Progenitor cell of endocrine pancreas (in vitro differentiated cells): ENCODE results near the gene SLAMF9. TPM values are rescaled to one million over a fixed set of nuclear protein-coding genes. Genes with fewer than 3 reads are reported as not detected.

Source experiments
- DNase-seq: peaks from one replicate; pipeline ENCODE4 v3.0.0; 2021; ENCODE audit warnings: low spot score; ENCODE audit not compliant: unreplicated experiment
- H3K27ac Mint-ChIP-seq: 2 replicates; pipeline ENCODE4 v1.8.0; 2021; ENCODE audit warnings: mild to moderate bottlenecking, moderate library complexity, mixed read lengths
- H3K27me3 Mint-ChIP-seq: 2 replicates; pipeline ENCODE4 v1.8.0; 2021; ENCODE audit warnings: mixed read lengths
- H3K36me3 Mint-ChIP-seq: 2 replicates; pipeline ENCODE4 v1.8.0; 2022; ENCODE audit warnings: mixed read lengths; ENCODE audit not compliant: insufficient read depth
- H3K4me1 Mint-ChIP-seq: 2 replicates; pipeline ENCODE4 v1.8.0; 2021; ENCODE audit warnings: low read depth, mixed read lengths
- H3K4me3 Mint-ChIP-seq: 2 replicates; pipeline ENCODE4 v1.8.0; 2021; ENCODE audit warnings: low read depth, mild to moderate bottlenecking, moderate library complexity, mixed read lengths
- H3K9me3 Mint-ChIP-seq: 2 replicates; pipeline ENCODE4 v1.8.0; 2021; ENCODE audit warnings: low read depth, mixed read lengths
- total RNA-seq: library from RNA; stranded (reverse); gene quantifications from 2 replicates; pipeline ENCODE4 v1.2.1, GENCODE V29; 2021
- TF ChIP-seq, protein P1 (sequence below): fragments of 200-600 bp; sonication (generic); IDR thresholded peaks from one replicate; pipeline ENCODE4 v1.5.0; 2021; ENCODE audit warnings: antibody characterized with exemption, mild to moderate bottlenecking; ENCODE audit not compliant: unreplicated experiment

SLAMF9 gene
- total RNA-seq, 1 donor from 2014 or later = not detected

DNA sequence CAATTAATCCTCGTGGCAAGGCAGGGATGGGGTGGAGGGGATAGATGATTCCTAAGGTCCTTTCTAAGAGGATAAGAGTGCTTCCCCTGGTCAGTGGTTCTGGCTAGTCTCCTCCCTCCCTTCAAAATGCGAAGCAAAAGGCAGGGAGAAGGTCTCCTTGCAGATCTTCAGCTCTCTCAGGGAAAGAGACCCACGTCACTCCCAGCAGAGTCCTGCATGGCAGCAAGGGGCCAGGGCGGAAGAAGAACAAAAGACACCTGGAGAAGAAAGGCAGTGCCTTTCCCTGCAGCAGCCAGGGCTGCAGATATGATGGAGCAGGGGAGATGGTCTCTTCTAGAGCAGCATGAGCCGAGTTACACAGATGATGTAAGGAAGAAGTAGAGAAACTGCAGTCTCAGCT is 29.6 kb upstream of the SLAMF9 start:
- H3K9me3 Mint-ChIP-seq = no peaks in the 10 kb centered on the region
- no peak overlapping the region for H3K4me3 Mint-ChIP-seq
- H3K4me1 Mint-ChIP-seq = peaks cover 5% of the 10 kb centered on the region
- no peak overlapping the region for H3K27ac Mint-ChIP-seq
- no peaks in the 10 kb centered on the region for H3K36me3 Mint-ChIP-seq
- peaks cover 24% of the 10 kb centered on the region for H3K27me3 Mint-ChIP-seq
- TF ChIP-seq, protein P1, sequence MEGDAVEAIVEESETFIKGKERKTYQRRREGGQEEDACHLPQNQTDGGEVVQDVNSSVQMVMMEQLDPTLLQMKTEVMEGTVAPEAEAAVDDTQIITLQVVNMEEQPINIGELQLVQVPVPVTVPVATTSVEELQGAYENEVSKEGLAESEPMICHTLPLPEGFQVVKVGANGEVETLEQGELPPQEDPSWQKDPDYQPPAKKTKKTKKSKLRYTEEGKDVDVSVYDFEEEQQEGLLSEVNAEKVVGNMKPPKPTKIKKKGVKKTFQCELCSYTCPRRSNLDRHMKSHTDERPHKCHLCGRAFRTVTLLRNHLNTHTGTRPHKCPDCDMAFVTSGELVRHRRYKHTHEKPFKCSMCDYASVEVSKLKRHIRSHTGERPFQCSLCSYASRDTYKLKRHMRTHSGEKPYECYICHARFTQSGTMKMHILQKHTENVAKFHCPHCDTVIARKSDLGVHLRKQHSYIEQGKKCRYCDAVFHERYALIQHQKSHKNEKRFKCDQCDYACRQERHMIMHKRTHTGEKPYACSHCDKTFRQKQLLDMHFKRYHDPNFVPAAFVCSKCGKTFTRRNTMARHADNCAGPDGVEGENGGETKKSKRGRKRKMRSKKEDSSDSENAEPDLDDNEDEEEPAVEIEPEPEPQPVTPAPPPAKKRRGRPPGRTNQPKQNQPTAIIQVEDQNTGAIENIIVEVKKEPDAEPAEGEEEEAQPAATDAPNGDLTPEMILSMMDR = no peak
- DNase-seq = no peak

DNA sequence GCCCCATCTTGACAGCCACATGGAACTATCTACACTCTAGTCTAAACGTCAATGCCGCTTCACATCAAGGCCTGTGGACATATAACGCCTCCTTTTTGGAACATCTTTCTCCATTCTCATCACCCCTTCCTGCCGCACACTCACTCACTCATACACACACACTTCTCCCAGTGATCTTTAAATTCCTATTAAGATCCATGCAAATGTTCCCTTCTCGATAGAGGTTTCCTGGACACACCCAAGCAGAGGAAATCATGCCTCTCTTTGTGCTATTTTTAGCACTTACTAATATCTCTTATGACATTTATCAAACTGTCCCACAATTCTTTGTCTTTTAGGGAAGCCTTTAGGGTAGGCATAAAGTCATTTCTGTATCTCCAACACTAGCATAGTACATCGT is 28.2 kb upstream of the SLAMF9 start:
- no peak for DNase-seq
- no peak overlapping the region for H3K27ac Mint-ChIP-seq
- no peaks in the 10 kb centered on the region for H3K36me3 Mint-ChIP-seq

DNA sequence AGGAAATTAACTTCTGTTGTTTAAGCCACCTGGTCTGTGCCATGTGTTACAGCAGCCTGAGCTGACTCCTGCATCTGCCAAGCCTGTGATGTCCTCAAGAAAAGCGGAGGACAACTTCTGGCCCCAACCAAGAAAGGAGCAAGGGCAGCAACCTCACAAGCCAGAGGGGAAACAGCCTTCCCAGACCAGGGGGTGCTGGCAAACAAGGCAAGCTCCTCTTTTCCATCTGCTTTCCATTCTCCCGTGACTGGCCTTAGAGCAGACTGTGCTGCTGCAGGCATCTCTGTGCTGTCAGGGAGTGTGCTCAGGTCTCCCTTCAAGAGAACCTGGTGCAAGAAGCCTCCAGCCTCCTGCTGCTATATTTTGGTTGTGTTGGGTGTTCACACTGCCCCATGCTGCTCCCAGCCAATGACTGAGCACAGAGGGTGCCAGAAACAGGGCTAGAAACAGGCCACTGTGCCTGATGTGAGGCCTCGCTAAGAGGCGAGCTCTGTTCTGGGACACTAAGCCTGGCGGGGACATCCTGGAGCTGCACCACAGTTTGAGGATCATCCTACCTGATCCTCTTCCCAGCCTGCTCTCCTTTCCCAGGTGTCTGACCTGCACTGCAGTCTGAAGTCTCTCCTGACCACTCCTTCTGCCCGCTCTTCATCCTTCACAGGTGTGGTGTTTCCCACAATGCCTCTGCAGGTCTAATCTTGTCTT is 27.5 kb upstream of the SLAMF9 start:
- TF ChIP-seq, protein P1 = no peak

More for the DNA sequence above, 28.2 kb upstream of the SLAMF9 start:
- TF ChIP-seq, protein P1 = no peak
- Mint-ChIP-seq H3K9me3 (no peaks in the 10 kb centered on the region), H3K27me3 (peaks cover 27% of the 10 kb centered on the region), H3K4me3 (no peak overlapping the region), H3K4me1 (peaks cover 5% of the 10 kb centered on the region)

DNA sequence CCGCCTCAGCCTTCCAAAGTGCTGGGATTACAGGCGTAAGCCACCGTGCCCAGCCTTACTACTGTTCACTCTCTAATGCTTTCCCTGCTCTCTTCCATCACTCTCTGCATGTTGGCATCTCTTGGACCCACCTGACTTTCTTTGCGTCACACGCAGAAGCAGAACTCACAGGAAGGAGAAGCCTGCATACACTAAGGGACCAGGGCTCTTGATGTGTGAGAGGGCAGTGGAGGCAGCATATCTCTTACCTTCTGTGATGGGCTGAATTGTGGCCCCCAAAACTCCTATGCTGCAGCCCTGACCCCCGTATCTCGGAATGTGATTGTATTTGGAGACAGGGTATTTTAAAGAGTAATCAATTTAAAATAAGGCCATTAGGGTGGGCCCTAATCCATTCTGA is 26.7 kb upstream of the SLAMF9 start:
- Mint-ChIP-seq H3K27me3 (peaks cover 35% of the 10 kb centered on the region), H3K4me3 (no peak overlapping the region), H3K9me3 (no peaks in the 10 kb centered on the region), H3K36me3 (no peaks in the 10 kb centered on the region), H3K4me1 (peaks cover 5% of the 10 kb centered on the region), H3K27ac (no peak overlapping the region)
- TF ChIP-seq, protein P1 = no peak
- no peak for DNase-seq

More for the DNA sequence above, 27.5 kb upstream of the SLAMF9 start:
- Mint-ChIP-seq H3K27ac (no peak overlapping the region), H3K36me3 (no peaks in the 10 kb centered on the region), H3K9me3 (no peaks in the 10 kb centered on the region), H3K27me3 (peaks cover 35% of the 10 kb centered on the region), H3K4me1 (peaks cover 5% of the 10 kb centered on the region), H3K4me3 (no peak overlapping the region)
- no peak for DNase-seq

DNA sequence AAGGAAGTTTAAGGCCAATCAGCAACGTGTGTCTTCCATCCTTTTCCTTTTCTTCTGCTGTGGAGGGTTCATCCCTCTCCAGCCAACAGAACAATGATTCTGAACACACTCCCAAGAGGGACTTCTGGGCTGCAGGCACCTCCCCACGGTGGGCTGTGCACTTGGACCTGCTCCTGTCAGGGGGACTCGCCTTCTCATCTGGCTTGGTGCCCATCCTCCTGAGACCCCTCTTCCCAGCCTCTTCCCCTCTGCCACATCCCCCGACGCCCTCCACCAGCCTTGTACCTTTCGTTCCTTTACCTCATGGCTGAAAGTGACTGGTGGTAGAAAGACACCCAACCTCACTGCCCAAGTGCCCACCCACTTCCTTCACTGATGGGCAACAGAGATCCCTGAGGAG is 26.0 kb upstream of the SLAMF9 start:
- no peaks in the 10 kb centered on the region for H3K36me3 Mint-ChIP-seq
- no peaks in the 10 kb centered on the region for H3K9me3 Mint-ChIP-seq
- peaks cover 34% of the 10 kb centered on the region for H3K27me3 Mint-ChIP-seq
- TF ChIP-seq, protein P1 = no peak
- peaks cover 5% of the 10 kb centered on the region for H3K4me1 Mint-ChIP-seq
- no peak overlapping the region for H3K4me3 Mint-ChIP-seq
- DNase-seq = no peak
- no peak overlapping the region for H3K27ac Mint-ChIP-seq
